ENCODE results near the gene RBBP9.
A peak's percentile ranks its signal among the peaks of the same experiment; 100 is the strongest.
"Not testable (repeated sequence)": the region's sequence is repeated elsewhere in the genome, so short reads cannot be mapped to it uniquely, and the experiment has no call there.

The RBBP9 gene

DNA sequence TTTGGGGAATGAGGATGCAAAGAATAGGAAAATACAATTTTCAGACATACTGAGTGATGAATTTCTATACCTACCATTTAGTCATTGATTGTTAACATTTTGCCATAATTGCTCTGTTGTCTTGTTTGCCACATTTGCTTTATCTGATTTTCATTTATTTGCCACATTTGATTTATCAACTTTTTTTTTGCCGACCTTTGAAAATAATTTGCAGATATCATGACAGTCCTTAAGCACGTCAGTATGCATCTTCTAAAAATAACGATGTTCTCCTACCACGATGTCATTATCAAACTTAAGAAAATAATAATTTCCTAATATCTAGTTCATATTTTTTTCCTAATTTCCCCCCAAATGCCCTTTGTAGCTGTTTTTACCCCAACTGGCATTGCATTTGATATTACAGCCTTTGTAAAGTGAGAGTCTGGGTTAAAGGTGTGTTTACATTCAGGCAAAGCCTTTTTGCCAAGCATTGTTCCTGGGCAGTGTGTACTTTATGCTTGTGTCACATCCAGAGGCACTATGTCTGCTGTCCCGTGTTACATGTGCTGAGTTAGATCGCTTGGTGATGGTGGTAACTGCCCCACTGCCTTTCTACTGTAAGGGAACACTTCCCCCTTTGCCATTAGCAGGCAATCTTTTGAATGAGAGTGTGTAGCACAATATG lies 37.1 kb upstream of the RBBP9 start:
- no peak overlapping the region for H3K4me3 ChIP-seq (ENCODE audit: low read length)
- DNase-seq (ENCODE audit: low read depth): no peak
- TF ChIP-seq, protein P1, sequence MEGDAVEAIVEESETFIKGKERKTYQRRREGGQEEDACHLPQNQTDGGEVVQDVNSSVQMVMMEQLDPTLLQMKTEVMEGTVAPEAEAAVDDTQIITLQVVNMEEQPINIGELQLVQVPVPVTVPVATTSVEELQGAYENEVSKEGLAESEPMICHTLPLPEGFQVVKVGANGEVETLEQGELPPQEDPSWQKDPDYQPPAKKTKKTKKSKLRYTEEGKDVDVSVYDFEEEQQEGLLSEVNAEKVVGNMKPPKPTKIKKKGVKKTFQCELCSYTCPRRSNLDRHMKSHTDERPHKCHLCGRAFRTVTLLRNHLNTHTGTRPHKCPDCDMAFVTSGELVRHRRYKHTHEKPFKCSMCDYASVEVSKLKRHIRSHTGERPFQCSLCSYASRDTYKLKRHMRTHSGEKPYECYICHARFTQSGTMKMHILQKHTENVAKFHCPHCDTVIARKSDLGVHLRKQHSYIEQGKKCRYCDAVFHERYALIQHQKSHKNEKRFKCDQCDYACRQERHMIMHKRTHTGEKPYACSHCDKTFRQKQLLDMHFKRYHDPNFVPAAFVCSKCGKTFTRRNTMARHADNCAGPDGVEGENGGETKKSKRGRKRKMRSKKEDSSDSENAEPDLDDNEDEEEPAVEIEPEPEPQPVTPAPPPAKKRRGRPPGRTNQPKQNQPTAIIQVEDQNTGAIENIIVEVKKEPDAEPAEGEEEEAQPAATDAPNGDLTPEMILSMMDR (conservative IDR thresholded peaks at IDR 0.05; ENCODE audit: low read length): no peak

DNA sequence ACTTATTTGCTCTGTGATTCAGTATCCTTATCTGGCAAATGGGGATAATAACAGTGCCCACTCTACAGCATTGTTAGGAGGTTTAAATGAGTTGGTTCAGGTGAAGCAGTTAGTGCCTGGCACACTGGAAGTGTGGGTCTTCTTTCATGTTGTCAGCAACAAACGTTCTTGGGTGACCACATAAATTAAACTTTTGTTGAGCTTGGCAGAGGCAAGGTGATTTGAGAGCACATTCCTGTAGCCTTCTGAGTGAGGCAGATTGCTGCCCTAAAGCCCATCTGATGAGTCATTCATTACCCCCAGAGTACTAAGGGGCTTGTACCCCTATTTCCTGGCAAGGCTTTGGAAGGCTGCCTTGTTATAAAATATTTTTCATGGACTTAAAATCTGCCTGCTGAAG lies 36.5 kb upstream of the RBBP9 start:
- TF ChIP-seq, protein P1 (conservative IDR thresholded peaks at IDR 0.05; ENCODE audit: low read length): no peak
- DNase-seq (ENCODE audit: low read depth): no peak
- H3K4me3 ChIP-seq (ENCODE audit: low read length): no peak overlapping the region

DNA sequence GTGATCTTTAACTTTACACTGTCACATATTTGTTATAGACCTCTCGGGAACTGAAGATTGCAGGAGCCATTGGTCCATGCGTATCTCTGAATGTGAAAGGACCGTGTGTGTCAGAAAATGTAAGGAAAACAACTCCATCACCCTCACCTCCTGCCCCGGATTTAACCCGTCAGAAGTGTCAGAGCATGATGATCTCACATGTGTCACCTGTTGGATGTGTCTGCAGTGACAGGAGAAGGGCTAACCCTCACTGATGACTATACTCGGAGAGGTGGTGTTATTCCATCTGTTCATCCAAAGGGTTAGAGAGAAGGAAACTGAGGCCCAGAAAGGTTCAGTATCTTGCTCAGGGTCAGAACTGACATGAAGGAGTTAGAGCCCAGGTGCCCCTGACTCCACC lies 35.6 kb upstream of the RBBP9 start:
- TF ChIP-seq, protein P1 (conservative IDR thresholded peaks at IDR 0.05; ENCODE audit: low read length): no peak
- DNase-seq (ENCODE audit: low read depth): no peak
- H3K4me3 ChIP-seq (ENCODE audit: low read length): no peak overlapping the region

DNA sequence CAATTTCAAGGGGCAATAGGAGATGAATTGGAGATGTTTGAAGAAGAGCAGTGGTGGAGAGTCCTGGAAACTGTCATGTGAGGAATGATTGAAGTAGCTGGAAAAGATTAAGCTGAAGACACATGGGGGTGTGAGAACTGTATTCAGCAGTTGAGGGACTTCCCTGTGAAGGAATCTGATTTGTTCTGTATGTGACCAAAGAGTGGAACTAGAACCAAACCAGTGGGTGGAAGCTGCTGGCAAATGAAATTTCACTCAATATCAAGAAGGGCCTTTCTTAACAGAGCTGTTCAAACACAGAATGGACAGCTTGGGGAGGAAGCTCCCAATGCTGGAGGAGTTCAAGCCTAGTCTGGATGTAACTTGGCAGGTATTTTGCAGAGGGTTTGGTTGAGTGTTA lies 32.0 kb upstream of the RBBP9 start:
- H3K4me3 ChIP-seq (ENCODE audit: low read length): no peak overlapping the region
- DNase-seq (ENCODE audit: low read depth): no peak
- TF ChIP-seq, protein P1 (conservative IDR thresholded peaks at IDR 0.05; ENCODE audit: low read length): no peak

DNA sequence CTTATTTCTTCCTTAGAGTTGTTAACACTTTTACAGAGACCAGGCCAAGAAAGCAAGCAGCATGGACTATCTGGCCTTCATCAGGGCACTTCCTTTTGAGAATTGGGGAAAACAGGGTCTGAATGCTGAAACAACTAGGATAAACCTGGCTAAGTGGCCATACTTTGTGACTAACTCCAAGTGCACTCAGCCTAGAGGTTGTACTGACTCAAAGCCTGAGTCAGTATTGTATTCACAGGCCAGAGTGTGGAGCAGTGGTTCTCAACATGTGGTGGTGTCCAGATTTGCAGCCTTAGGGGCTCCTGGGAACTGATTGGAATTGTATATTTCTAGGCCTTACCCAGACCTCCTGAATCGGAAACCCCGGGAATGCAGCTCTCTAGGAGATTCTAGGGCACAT lies 30.8 kb upstream of the RBBP9 start:
- TF ChIP-seq, protein P1 (conservative IDR thresholded peaks at IDR 0.05; ENCODE audit: low read length): no peak
- peak; percentile 44 for DNase-seq (ENCODE audit: low read depth)

DNA sequence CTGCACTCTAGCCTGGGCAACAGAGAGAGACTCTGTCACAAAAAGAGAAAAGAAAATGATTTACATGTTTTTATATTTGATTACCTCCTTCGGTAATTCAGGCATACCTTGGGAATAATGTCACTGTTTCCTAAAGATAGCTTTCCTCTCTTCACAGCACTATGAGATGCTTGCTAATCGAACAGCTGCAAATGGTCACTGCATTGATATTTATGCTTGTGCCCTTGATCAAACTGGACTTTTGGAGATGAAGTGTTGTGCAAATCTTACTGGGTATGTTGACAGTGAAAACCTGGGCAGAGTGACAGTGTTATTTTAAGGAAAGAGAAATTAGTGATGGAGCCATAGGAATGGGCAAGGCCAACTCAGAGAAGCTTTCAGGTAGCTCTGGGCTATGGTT lies 30.3 kb upstream of the RBBP9 start:
- H3K4me3 ChIP-seq (ENCODE audit: low read length): no peak overlapping the region
- TF ChIP-seq, protein P1 (conservative IDR thresholded peaks at IDR 0.05; ENCODE audit: low read length): no peak
- DNase-seq (ENCODE audit: low read depth): no peak

More for the DNA sequence above, 30.8 kb upstream of the RBBP9 start:
- H3K4me3 ChIP-seq (ENCODE audit: low read length): no peak overlapping the region

DNA sequence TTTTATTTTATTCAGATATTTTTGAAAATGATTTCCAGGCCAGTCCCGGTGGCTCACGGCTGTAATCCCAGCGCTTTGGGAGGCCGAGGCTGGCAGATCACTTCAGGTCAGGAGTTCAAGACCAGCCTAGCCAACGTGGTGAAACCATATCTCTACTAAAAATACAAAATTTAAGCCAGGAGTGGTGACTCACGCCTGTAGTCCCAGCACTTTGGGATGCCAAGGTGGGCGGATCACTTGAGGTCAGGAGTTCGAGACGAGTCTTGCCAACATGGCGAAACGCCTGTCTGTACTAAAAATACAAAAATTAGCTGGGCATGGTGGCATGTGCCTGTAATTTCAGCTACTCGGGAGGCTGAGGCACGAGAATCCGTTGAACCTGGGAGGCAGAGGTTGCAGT lies 29.7 kb upstream of the RBBP9 start:
- peak; percentile 7 for DNase-seq (ENCODE audit: low read depth)

DNA sequence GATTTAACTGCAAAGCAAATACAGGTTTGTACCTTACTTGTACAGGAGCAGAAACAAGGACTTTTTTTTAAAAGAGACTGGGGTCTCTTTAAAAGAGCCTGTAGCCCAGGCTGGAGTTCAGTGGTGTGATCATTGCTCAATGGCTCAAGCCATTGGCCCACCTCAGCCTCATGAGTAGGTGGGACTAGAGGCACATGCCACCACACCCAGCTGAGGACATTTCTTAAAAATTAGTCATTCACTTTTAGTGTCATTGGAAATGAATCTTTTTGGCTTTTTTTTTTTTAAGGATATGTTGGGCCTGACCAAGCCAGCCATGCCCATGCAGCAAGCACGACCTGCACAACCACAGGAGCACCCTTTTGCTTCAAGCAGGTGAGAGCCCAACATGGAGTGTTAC lies 27.6 kb upstream of the RBBP9 start:
- TF ChIP-seq, protein P1 (conservative IDR thresholded peaks at IDR 0.05; ENCODE audit: low read length): no peak
- peak; percentile 63 for DNase-seq (ENCODE audit: low read depth)
- no peak overlapping the region for H3K4me3 ChIP-seq (ENCODE audit: low read length)

More for the DNA sequence above, 29.7 kb upstream of the RBBP9 start:
- H3K4me3 ChIP-seq (ENCODE audit: low read length): not testable (repeated sequence)
